B cell (primary cell): ENCODE measurements around the gene TNIK. TPM values are rescaled to one million over a fixed set of nuclear protein-coding genes. Genes with fewer than 3 reads are reported as not detected.

Experiments
- ATAC-seq: fragments of 200-7000 bp; cut with Tn5 transposase; one replicate; pipeline ENCODE4 v1.10.0; 2021; ENCODE audit warnings: low read depth, mild to moderate bottlenecking, moderate number of reproducible peaks, moderate library complexity
- CTCF ChIA-PET: fragments of 350-600 bp; sonication (Branson Sonifier 250); formaldehyde crosslinking; loops from one replicate; lab custom pipeline; 2021; ENCODE audit warnings: antibody characterized with exemption, inconsistent platforms; lab: Charles Lee
- POLR2A ChIA-PET: fragments of 350-600 bp; sonication (Branson Sonifier 250); formaldehyde crosslinking; loops from one replicate; lab custom pipeline; 2021; ENCODE audit warnings: antibody characterized with exemption; lab: Charles Lee
- DNase-seq: peaks from one replicate; pipeline ENCODE4 v3.0.0; 2013
- H2AFZ ChIP-seq: 2 replicates; pipeline ENCODE4 v1.6.1; 2012; ENCODE audit warnings: mild to moderate bottlenecking, low read depth, low read length; ENCODE audit not compliant: insufficient read depth, poor library complexity, severe bottlenecking
- H3K27ac ChIP-seq, 2 donors: 1 replicate in 1 of 2; 2 replicates in 1 of 2; pipeline ENCODE4 v1.5.1; 2012 to 2013; ENCODE audit warnings: low read length in 2 of 2, mild to moderate bottlenecking in 2 of 2, moderate library complexity in 1 of 2
- H3K27me3 ChIP-seq, 4 experiments: fragments of 200-600 bp in 1 of 4; sonication (generic) in 1 of 4; replicated peaks in 1 of 4; 1 replicate in 2 of 4; 2 replicates in 2 of 4; pipeline versions ENCODE4 v1.6.1 to v1.7.0; 2013 to 2016; ENCODE audit warnings: low read length in 3 of 4, mild to moderate bottlenecking in 2 of 4, mixed read lengths in 1 of 4, moderate library complexity in 1 of 4; ENCODE audit not compliant: insufficient read depth in 4 of 4, control insufficient read depth in 3 of 4; ENCODE audit errors: control extremely low read depth in 1 of 4
- H3K36me3 ChIP-seq, 2 experiments: replicated peaks in 1 of 2; 1 replicate in 1 of 2; 2 replicates in 1 of 2; pipeline versions ENCODE4 v1.6.1 to v1.7.1; 2013; ENCODE audit warnings: low read length in 1 of 2; ENCODE audit not compliant: insufficient read depth in 2 of 2, control insufficient read depth in 1 of 2; ENCODE audit errors: control extremely low read depth in 1 of 2, extremely low read depth in 1 of 2
- H3K4me1 ChIP-seq, 2 donors: fragments of 200-600 bp in 1 of 2; sonication (generic) in 1 of 2; 1 replicate in 1 of 2; 2 replicates in 1 of 2; pipeline versions ENCODE4 v1.5.1 to v1.6.1; 2013 to 2017; ENCODE audit warnings: low read length in 2 of 2; ENCODE audit not compliant: control insufficient read depth in 2 of 2, insufficient read depth in 2 of 2
- H3K4me2 ChIP-seq: replicated peaks from 2 replicates; pipeline ENCODE3; 2012; ENCODE audit warnings: mild to moderate bottlenecking, low read depth, low read length; ENCODE audit not compliant: poor library complexity, severe bottlenecking
- H3K4me3 ChIP-seq, 5 experiments: fragments of 200-600 bp in 1 of 5; sonication (generic) in 1 of 5; 1 replicate in 3 of 5; 2 replicates in 2 of 5; pipeline versions ENCODE4 v1.5.1 to v1.7.0; 2011 to 2016; ENCODE audit warnings: low read length in 4 of 5, mild to moderate bottlenecking in 4 of 5, low read depth in 2 of 5, control low read depth in 1 of 5, moderate library complexity in 1 of 5; ENCODE audit not compliant: insufficient read depth in 1 of 5; ENCODE audit errors: control extremely low read depth in 1 of 5, extremely low read depth in 1 of 5
- H3K79me2 ChIP-seq: fragments of 200-600 bp; sonication (generic); one replicate; pipeline ENCODE4 v1.6.0; 2016; ENCODE audit warnings: low read length; ENCODE audit not compliant: control insufficient read depth, insufficient read depth
- H3K9ac ChIP-seq: fragments of 200-600 bp; sonication (generic); 2 replicates; pipeline ENCODE4 v1.6.1; 2017; ENCODE audit warnings: mild to moderate bottlenecking, low read length, moderate library complexity
- H3K9me3 ChIP-seq, 3 donors: one replicate each; pipeline versions ENCODE4 v1.6.1 to v1.7.1; 2013; ENCODE audit warnings: low read length in 2 of 3; ENCODE audit not compliant: control insufficient read depth in 2 of 3, insufficient read depth in 1 of 3; ENCODE audit errors: control extremely low read depth in 1 of 3
- H4K20me1 ChIP-seq: 2 replicates; pipeline ENCODE4 v1.6.0; 2012; ENCODE audit warnings: mild to moderate bottlenecking, low read length; ENCODE audit not compliant: insufficient read depth, control insufficient read depth, poor library complexity, severe bottlenecking
- H3K27ac Mint-ChIP-seq: one replicate; pipeline ENCODE4 v1.8.0; 2021; ENCODE audit warnings: mixed read lengths
- H3K27me3 Mint-ChIP-seq: one replicate; pipeline ENCODE4 v1.8.0; 2021; ENCODE audit warnings: mixed read lengths
- H3K4me1 Mint-ChIP-seq: one replicate; pipeline ENCODE4 v1.8.0; 2021; ENCODE audit warnings: mixed read lengths
- H3K4me3 Mint-ChIP-seq: one replicate; pipeline ENCODE4 v1.8.0; 2021; ENCODE audit warnings: mixed read lengths
- H3K9me3 Mint-ChIP-seq: one replicate; pipeline ENCODE4 v1.8.0; 2022; ENCODE audit warnings: mixed read lengths; ENCODE audit not compliant: insufficient read depth
- EZH2 ChIP-seq: IDR thresholded peaks from 2 replicates; pipeline ENCODE4 v1.6.1; 2012; ENCODE audit warnings: borderline replicate concordance, low read depth, mild to moderate bottlenecking, moderate library complexity, low read length; ENCODE audit not compliant: insufficient read depth, poor library complexity, severe bottlenecking
- WGBS: methylation state at CpG from one replicate; pipeline ENCODE4 v1.1.5; 2013; ENCODE audit warnings: missing lambda C conversion rate; ENCODE audit not compliant: insufficient coverage; 5-methylcytosine and 5-hydroxymethylcytosine counted together
- intact Hi-C: fragments of 100-400 bp; cut with micrococcal nuclease; formaldehyde crosslinking; loops from one replicate; pipeline ENCODE4 v1.10.0; 2022
- polyA plus RNA-seq: library from polyadenylated mRNA; depleted of rRNA; stranded (reverse); fragments of >200 nt; gene quantifications from 2 replicates; pipeline ENCODE4 v1.2.3, GENCODE V29; 2012
- total RNA-seq, 2 donors: library from RNA; stranded (reverse); fragments of 120-200 nt in 1 of 2; gene quantifications; 1 replicate in 1 of 2; 2 replicates in 1 of 2; pipeline versions ENCODE4 v1.2.3 to v1.2.4, GENCODE V29; 2013 to 2022
- TF ChIP-seq, protein P1 (sequence below): fragments of 200-600 bp; IDR thresholded peaks from one replicate; pipeline ENCODE4 v1.8.0; 2022; ENCODE audit warnings: antibody characterized with exemption, mild to moderate bottlenecking

TNIK gene
- total and polyA plus RNA-seq, 2 donors (not counting 1 experiment from before 2014, with no cell fraction given) = 0.66 to 7.7 TPM

DNA sequence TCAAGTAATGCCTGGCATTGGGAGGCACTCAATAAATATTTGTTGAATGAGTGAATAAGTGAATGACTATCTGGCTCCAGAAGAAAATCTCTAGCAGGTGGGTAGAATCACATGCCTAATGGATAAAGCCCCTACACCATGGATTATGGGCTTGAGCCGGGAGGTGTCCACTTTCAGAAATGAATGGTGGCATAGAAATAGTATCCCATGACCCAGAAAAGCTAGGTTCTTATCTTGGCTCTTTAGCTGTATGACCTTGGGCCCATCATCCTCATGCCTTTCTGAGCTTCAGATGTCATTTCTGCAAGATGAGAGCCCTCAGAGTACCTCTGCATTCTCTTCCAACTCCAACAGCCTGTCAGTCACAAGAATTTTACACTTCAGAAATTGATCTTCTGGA lies 37.3 kb upstream of the TNIK start:
- Histone ChIP-seq H3K79me2 (no peaks in the 10 kb centered on the region), H3K4me1 (no peaks in the 10 kb centered on the region), H3K9ac (no peak overlapping the region), H3K4me3 (no peak overlapping the region), H3K9me3 (no peaks in the 10 kb centered on the region), H4K20me1 (no peaks in the 10 kb centered on the region), H3K4me2 (no peak overlapping the region), H2AFZ (no peak overlapping the region), H3K27me3 (no peaks in the 10 kb centered on the region), H3K27ac (no peak overlapping the region), H3K36me3 (no peaks in the 10 kb centered on the region)
- Mint-ChIP-seq H3K4me1 (no peaks in the 10 kb centered on the region), H3K27ac (no peak overlapping the region), H3K27me3 (no peaks in the 10 kb centered on the region), H3K9me3 (no peaks in the 10 kb centered on the region), H3K4me3 (no peak overlapping the region)
- ChIA-PET POLR2A (no interaction called here), CTCF (no interaction called here)
- WGBS = 100% methylated on average over 1 of the region's 1 CpG
- DNase-seq (no peak), ATAC-seq (no peak)
- TF ChIP-seq, protein P1, sequence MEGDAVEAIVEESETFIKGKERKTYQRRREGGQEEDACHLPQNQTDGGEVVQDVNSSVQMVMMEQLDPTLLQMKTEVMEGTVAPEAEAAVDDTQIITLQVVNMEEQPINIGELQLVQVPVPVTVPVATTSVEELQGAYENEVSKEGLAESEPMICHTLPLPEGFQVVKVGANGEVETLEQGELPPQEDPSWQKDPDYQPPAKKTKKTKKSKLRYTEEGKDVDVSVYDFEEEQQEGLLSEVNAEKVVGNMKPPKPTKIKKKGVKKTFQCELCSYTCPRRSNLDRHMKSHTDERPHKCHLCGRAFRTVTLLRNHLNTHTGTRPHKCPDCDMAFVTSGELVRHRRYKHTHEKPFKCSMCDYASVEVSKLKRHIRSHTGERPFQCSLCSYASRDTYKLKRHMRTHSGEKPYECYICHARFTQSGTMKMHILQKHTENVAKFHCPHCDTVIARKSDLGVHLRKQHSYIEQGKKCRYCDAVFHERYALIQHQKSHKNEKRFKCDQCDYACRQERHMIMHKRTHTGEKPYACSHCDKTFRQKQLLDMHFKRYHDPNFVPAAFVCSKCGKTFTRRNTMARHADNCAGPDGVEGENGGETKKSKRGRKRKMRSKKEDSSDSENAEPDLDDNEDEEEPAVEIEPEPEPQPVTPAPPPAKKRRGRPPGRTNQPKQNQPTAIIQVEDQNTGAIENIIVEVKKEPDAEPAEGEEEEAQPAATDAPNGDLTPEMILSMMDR = no peak
- no peak for TF ChIP-seq EZH2
- intact Hi-C loops = no loop called here

DNA sequence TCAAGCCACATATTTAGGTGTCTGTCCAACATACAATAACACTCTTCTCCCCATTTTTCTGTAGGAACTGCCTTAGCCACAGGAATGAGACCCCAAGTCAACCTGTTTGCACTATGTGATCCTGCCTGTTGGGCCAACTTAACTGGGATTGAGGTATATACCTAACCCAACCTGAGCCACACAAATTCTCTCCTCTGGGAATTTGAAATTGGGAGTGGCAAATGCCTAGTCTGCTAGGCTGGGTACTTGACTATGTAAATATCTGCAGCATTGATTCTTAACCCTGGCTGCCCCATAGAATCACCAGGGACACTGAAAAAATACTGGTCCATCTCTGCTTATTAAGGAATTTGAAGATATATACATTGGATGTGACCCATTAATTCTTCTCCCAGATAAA lies 35.2 kb upstream of the TNIK start:
- no peak overlapping the region for H3K4me3 ChIP-seq

More for the DNA sequence above, 35.2 kb upstream of the TNIK start:
- no peaks in the 10 kb centered on the region for H3K36me3 ChIP-seq
- H3K27me3 ChIP-seq = no peaks in the 10 kb centered on the region
- H3K4me2 ChIP-seq = no peak overlapping the region
- no peak overlapping the region for H3K27ac Mint-ChIP-seq
- H3K4me3 Mint-ChIP-seq = no peak overlapping the region
- intact Hi-C loops = no loop called here
- CTCF ChIA-PET = no interaction called here
- H3K27me3 Mint-ChIP-seq = no peaks in the 10 kb centered on the region
- no peaks in the 10 kb centered on the region for H3K9me3 ChIP-seq
- H2AFZ ChIP-seq = no peak overlapping the region
- H3K9me3 Mint-ChIP-seq = no peaks in the 10 kb centered on the region
- no peak overlapping the region for H3K27ac ChIP-seq
- no peaks in the 10 kb centered on the region for H4K20me1 ChIP-seq
- POLR2A ChIA-PET = no interaction called here
- no peak for DNase-seq
- TF ChIP-seq, protein P1 = no peak
- no peak for TF ChIP-seq EZH2
- peaks cover 5% of the 10 kb centered on the region in 2 donors for H3K4me1 ChIP-seq
- ATAC-seq = no peak
- H3K4me1 Mint-ChIP-seq = peaks cover 7% of the 10 kb centered on the region
- H3K9ac ChIP-seq = no peak overlapping the region
- no peaks in the 10 kb centered on the region for H3K79me2 ChIP-seq
